HEK293 (cell line): ENCODE data around the gene ELOVL1.
A peak's percentile ranks its signal among the peaks of the same experiment; 100 is the strongest.

Experiments
- CTCF ChIA-PET: fragments of 350-600 bp; formaldehyde crosslinking; extraction: SDS; loops from one replicate; lab custom pipeline; 2021; ENCODE audit warnings: antibody characterized with exemption; lab: Yijun Ruan, JAX
- POLR2A ChIA-PET: fragments of 300-600 bp; formaldehyde crosslinking; extraction: SDS; loops from one replicate; lab custom pipeline; 2020; ENCODE audit warnings: antibody characterized with exemption, inconsistent platforms; lab: Yijun Ruan, JAX
- H3K27ac ChIP-seq: fragments of 200-500 bp; sonication (Bioruptor generic); 2 replicates; pipeline ENCODE4 v1.5.1; 2014; ENCODE audit warnings: low read depth, low read length, control low read depth, inconsistent platforms; ENCODE audit errors: extremely low read depth
- H3K36me3 ChIP-seq, 2 experiments: fragments of 200-500 bp in 1 of 2; sonication (Bioruptor generic) in 1 of 2; 1 replicate in 1 of 2; 2 replicates in 1 of 2; pipeline ENCODE4 v1.5.1; 2014 to 2017; ENCODE audit warnings: inconsistent platforms in 2 of 2, low read length in 2 of 2; ENCODE audit not compliant: control insufficient read depth in 2 of 2, insufficient read depth in 1 of 2
- H3K4me1 ChIP-seq: fragments of 200-500 bp; sonication (Bioruptor generic); 2 replicates; pipeline ENCODE4 v1.5.1; 2014; ENCODE audit warnings: mild to moderate bottlenecking, low read length, inconsistent platforms; ENCODE audit not compliant: control insufficient read depth, insufficient read depth
- H3K4me3 ChIP-seq: 2 replicates; pipeline ENCODE4 v1.5.1; 2011; ENCODE audit warnings: low read depth, mild to moderate bottlenecking, control low read depth, low read length, moderate library complexity
- H3K9me3 ChIP-seq: fragments of 200-500 bp; sonication (Bioruptor generic); 2 replicates; pipeline ENCODE4 v1.5.1; 2014; ENCODE audit warnings: low read depth, low read length, inconsistent platforms; ENCODE audit not compliant: control insufficient read depth, insufficient read depth
- BCL11B ChIP-seq: fragments of 450-650 bp; formaldehyde crosslinking; IDR thresholded peaks from 2 replicates; pipeline ENCODE4 v1.5.1; 2016; ENCODE audit warnings: low read depth, missing biosample characterization, missing genetic modification characterization
- HOXD13 ChIP-seq: sonication (generic); formaldehyde crosslinking; IDR thresholded peaks from 2 replicates; pipeline ENCODE4 v1.8.0; 2022; ENCODE audit warnings: missing genetic modification reagents, borderline replicate concordance
- KLF9 ChIP-seq: fragments of 450-650 bp; formaldehyde crosslinking; IDR thresholded peaks from 2 replicates; pipeline ENCODE4 v1.5.1; 2016; ENCODE audit warnings: missing biosample characterization, missing genetic modification characterization, low read depth
- PRDM4 ChIP-seq: fragments of 450-650 bp; formaldehyde crosslinking; IDR thresholded peaks from 2 replicates; pipeline ENCODE4 v1.5.1; 2017; ENCODE audit warnings: missing biosample characterization, missing genetic modification characterization
- REST ChIP-seq: fragments of 450-650 bp; formaldehyde crosslinking; IDR thresholded peaks from 2 replicates; pipeline ENCODE4 v1.5.1; 2016; ENCODE audit warnings: missing biosample characterization, missing genetic modification characterization
- TSHZ1 ChIP-seq: fragments of 450-650 bp; formaldehyde crosslinking; IDR thresholded peaks from 2 replicates; pipeline ENCODE4 v1.5.1; 2016; ENCODE audit warnings: missing biosample characterization, missing genetic modification characterization, borderline replicate concordance
- YY1 ChIP-seq: fragments of 450-650 bp; formaldehyde crosslinking; IDR thresholded peaks from 2 replicates; pipeline ENCODE4 v1.5.1; 2018; ENCODE audit warnings: missing biosample characterization, missing genetic modification characterization
- ZBTB20 ChIP-seq: fragments of 450-650 bp; formaldehyde crosslinking; IDR thresholded peaks from 2 replicates; pipeline ENCODE4 v1.5.1; 2016; ENCODE audit warnings: missing biosample characterization, missing genetic modification characterization
- ZBTB8A ChIP-seq: fragments of 450-650 bp; formaldehyde crosslinking; IDR thresholded peaks from 2 replicates; pipeline ENCODE4 v1.5.1; 2016; ENCODE audit warnings: missing biosample characterization, missing genetic modification characterization
- ZNF146 ChIP-seq: fragments of 450-650 bp; formaldehyde crosslinking; IDR thresholded peaks from 2 replicates; pipeline ENCODE4 v1.5.1; 2016; ENCODE audit warnings: missing biosample characterization, missing genetic modification characterization
- ZNF2 ChIP-seq: fragments of 450-650 bp; formaldehyde crosslinking; IDR thresholded peaks from 2 replicates; pipeline ENCODE4 v1.5.1; 2016; ENCODE audit warnings: missing biosample characterization, missing genetic modification characterization
- ZNF202 ChIP-seq: fragments of 450-650 bp; formaldehyde crosslinking; IDR thresholded peaks from 2 replicates; pipeline ENCODE4 v1.5.1; 2016; ENCODE audit warnings: missing biosample characterization, missing genetic modification characterization, borderline replicate concordance
- ZNF214 ChIP-seq: fragments of 450-650 bp; formaldehyde crosslinking; IDR thresholded peaks from 2 replicates; pipeline ENCODE4 v1.5.1; 2017; ENCODE audit warnings: missing biosample characterization, mild to moderate bottlenecking, missing genetic modification characterization, borderline replicate concordance
- ZNF239 ChIP-seq: fragments of 450-650 bp; formaldehyde crosslinking; IDR thresholded peaks from 2 replicates; pipeline ENCODE4 v1.5.1; 2016; ENCODE audit warnings: missing biosample characterization, missing genetic modification characterization
- ZNF26 ChIP-seq: fragments of 450-650 bp; formaldehyde crosslinking; IDR thresholded peaks from 2 replicates; pipeline ENCODE4 v1.5.1; 2016; ENCODE audit warnings: missing biosample characterization, missing genetic modification characterization
- ZNF280D ChIP-seq: fragments of 450-650 bp; formaldehyde crosslinking; IDR thresholded peaks from 2 replicates; pipeline ENCODE4 v1.5.1; 2016; ENCODE audit warnings: missing biosample characterization, missing genetic modification characterization
- ZNF302 ChIP-seq: fragments of 450-650 bp; formaldehyde crosslinking; IDR thresholded peaks from 2 replicates; pipeline ENCODE4 v1.5.1; 2016; ENCODE audit warnings: missing biosample characterization, missing genetic modification characterization, low read depth
- ZNF335 ChIP-seq: fragments of 450-650 bp; formaldehyde crosslinking; conservative IDR thresholded peaks from 2 replicates; pipeline ENCODE4 v1.5.1; 2016; ENCODE audit warnings: missing biosample characterization, missing genetic modification characterization
- ZNF660 ChIP-seq: fragments of 450-650 bp; IDR thresholded peaks from 2 replicates; pipeline ENCODE4 v1.5.1; 2018; ENCODE audit warnings: missing biosample characterization, mild to moderate bottlenecking, missing genetic modification characterization
- ZNF792 ChIP-seq: fragments of 450-650 bp; formaldehyde crosslinking; IDR thresholded peaks from 2 replicates; pipeline ENCODE4 v1.5.1; 2016; ENCODE audit warnings: missing biosample characterization, missing genetic modification characterization

Gene ELOVL1

GRCh38 chr1:43329995-43330751 lies 37.6 kb downstream of the ELOVL1 start (continued):
- TF ChIP-seq TSHZ1 (no peak), ZNF26 (tag by site-specific recombination) (no peak), ZNF280D (no peak), BCL11B (tag by site-specific recombination) (no peak), HOXD13 (CRISPR knock-in tag) (no peak), KLF9 (no peak)

- ChIA-PET CTCF (no interaction called here), POLR2A (no interaction called here)
- no peaks in the 10 kb centered on the region for H3K4me1 ChIP-seq
- no peak overlapping the region for H3K4me3 ChIP-seq
- H3K36me3 ChIP-seq: no peaks in the 10 kb centered on the region
- no peaks in the 10 kb centered on the region for H3K9me3 ChIP-seq
- no peak overlapping the region for H3K27ac ChIP-seq
- TF ChIP-seq ZNF335 (no peak), REST (tag by site-specific recombination) (no peak), ZNF146 (peak; percentile 95), ZNF202 (no peak), YY1 (no peak), ZNF660 (no peak), ZBTB20 (tag by site-specific recombination) (no peak), ZNF2 (tag by site-specific recombination) (no peak), ZNF214 (tag by site-specific recombination) (no peak), ZBTB8A (tag by site-specific recombination) (no peak), ZNF302 (tag by site-specific recombination) (no peak), ZNF239 (tag by site-specific recombination) (no peak), ZNF792 (tag by site-specific recombination) (no peak), PRDM4 (no peak)
Observed at GRCh38 chr1:43327549-43328292, 40.1 kb downstream of the ELOVL1 start.
